DLD1 (cell line): Measurements from ENCODE around the gene HOXC6.

Source experiments
- in situ Hi-C: cut with HindIII; loops from 2 replicates; pipeline ENCODE4 v1.10.0; 2017; ENCODE audit warnings: low sequenced_read_pairs

HOXC6 gene

DNA sequence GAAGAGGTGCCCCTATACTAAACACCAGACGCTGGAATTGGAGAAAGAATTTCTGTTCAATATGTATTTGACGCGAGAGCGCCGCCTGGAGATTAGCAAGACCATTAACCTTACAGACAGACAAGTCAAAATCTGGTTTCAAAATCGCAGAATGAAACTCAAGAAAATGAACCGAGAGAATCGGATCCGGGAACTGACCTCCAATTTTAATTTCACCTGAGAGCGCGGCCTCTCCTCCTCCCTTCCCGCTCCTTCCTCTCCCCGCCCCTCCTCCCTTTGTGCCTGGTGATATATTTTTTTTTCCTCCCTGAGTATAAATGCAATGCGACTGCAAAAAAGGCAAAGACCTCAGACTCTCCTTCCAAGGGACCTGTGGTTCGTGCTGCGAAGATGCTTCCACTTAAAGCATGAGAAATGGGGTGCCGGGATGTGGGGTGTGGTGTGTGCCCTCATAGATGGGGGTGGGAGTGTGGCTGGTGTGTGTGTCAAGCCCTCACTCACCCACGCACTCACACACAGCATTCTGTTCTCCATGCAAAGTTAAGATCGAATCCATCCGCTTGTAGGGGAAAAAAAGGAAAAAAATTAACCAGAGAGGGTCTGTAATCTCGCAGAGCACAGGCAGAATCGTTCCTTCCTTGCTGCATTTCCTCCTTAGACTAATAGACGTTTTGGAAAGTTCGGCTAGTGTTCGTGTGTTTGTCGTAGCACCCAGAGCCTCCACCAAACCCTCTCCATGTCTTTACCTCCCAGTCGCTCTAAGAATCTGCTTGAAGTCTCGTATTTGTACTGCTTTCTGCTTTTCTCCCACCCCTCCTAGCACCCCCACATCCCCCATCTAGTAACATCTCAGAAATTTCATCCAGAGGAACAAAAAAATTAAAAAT is 38.8 kb upstream of the HOXC6 start:
- in situ Hi-C loops: no loop called here

DNA sequence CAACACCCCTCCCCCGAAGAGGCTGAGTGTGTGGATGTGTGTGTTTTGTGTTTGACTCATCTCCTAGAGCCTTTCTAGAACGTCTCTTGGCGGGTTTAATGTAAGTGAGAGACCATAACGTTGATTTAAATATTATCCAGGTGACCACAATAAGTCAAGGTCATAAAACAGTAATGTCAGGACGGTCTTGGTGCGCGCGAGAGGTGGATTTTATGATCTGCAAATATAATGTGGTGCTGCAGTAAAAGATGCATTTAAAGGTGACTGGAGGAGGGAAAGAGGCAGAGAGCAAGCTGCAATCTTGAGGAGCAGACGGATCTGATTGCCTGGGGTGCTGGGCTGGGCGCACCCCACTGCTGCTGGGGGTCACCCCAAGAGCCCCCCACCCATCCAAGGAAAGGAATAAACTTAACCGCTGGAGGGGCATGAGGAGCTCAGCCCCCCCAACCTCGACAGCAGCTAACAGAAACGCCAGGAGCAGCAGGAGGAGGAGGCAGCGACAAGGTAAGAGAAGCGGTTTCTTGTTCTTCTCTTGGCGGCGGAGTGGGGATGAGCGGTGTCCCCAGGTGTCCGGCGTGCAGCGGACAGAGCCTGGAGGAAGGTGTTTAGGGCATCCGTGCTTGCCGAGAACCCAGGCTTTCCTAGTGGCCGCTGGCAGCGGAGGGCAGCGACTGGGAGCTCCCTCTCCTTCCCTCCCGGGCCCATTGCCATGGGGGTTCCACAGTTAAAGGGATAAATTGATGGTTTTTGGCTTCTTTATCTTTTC is 37.7 kb upstream of the HOXC6 start:
- in situ Hi-C loops: no loop called here

DNA sequence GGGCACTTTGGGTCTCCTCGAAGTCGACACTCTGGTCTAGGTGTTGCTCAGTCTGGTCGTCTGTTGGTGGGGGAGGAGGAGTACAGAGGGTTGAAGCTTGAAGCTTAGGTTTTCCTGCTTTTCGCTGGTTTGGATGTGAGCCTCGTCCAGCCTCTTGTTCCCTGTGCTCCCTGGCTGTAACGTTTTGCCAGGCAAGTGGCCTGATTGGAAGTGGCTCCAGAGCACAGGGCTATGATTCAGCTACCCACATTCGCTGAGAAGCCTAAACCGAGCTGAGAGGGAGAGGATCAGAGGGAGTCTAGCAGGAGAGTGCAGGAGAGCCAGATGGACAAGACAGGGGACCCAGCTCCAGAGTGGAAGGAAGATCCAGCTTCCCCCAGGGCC is 37.2 kb upstream of the HOXC6 start:
- in situ Hi-C loops: no loop called here

DNA sequence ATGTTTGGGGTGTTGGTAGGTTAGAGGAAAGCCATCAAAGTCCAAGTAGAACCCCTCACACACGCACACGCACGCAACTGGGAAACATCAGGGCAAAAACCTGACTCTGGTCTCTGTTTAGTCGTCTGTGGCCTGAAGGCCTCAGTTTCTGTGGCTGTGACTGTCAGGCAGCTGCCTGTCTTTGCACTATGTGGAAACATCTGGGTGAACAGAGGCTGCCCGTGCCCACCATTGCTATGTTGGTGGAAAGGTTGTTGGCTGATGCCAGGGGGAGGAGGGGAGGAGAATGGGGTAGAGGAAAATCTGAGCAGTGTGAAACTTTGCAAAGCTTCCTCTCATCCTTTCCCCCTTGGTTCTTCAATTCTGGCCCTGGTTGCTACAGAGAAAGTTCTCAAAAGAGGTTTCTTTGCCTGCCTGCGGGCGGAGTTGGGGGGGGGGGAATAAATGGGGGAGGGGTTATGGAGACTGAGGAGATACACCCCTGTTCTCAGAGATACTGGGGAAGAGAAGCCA is 35.8 kb upstream of the HOXC6 start:
- in situ Hi-C loops: no loop called here

DNA sequence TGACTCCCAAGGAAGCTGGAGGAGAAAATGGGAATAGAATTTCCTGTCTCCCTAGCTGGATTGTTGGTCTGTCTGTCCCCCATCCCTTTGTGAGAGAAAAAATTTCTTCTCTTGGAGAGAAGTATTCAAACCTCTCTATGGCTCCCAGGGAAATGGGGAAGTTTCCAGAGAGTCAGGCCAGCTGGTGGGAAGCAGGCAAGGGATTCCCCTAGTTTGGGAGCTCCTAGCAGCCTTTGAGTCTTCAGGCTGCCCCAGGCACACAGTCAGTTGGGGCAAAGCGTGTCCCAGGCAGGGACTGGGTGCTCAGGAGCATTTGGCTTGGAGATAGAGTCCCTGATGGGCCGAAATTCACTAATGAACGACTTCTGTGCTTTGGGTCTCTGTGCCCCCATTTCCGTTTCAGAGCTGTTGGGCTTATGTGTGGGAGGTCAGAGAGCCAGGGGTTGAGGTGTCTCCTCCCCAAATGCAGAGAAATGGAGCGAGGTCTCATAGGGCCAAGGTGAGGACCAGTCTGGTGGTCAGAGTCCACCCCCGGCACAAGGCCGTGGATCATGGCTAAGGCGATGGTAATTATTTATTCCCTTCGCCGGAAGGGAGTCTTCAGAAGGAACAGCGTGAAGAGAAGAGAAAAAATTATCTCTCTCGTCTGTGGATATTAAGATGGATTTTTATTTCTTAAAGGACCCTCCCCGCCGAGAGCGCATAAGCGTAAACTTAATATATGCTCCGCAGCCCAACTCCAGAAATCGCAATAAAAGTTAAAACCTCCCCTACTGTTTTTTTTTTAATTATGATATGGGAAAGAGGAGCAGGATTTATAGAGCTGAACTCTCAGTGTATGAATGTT is 34.9 kb upstream of the HOXC6 start:
- in situ Hi-C loops: no loop called here

DNA sequence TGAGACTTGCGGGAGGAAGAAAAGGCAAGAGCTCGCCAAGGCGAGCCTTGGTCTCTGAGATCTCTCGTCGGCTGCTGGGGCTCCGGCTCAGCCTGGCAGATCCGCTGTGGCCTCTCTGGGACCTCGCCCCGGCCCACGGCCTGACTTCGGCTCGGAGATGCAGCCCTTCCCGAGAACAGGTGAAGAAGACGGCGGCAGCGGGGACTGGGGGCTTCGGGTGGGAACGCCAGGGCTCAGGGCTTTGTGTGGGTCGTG is 34.3 kb upstream of the HOXC6 start:
- in situ Hi-C loops: no loop called here

DNA sequence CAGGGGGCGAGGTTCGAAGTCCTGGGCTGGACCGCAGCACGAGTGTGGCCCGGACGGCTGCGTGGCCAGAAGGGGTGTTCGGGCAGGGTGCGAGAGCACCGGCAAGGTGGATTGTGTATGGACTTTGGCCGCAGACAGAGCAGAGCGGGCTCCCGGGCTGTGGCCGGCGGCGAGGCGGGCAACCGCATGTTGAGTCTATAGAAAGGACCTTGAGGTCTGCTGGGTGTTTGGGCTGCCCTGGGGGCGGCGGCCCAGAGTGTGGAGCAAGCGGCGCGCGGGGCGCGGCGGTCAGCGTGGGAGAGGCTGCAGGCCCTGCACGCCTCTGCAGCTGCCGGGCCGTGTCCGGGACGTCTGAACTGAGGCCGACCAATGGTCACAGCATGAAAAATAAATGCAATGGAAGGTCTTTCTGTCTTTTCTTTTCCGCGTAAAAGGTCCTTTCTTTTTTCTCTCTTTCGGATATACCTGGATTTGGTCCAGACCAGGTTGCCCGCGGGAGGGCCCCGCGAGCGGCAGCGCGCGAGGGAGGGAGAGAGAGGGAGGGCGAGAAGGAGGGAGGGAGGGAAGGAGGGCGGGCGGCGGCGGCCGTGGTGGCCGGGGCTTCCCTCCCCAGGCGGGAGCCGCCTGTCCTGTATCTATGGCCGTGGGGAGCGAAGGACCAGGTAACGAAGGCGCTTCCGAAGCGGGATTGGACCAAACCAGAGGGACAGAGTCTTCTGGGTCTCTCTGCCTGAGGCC is 33.8 kb upstream of the HOXC6 start:
- in situ Hi-C loops: no loop called here

DNA sequence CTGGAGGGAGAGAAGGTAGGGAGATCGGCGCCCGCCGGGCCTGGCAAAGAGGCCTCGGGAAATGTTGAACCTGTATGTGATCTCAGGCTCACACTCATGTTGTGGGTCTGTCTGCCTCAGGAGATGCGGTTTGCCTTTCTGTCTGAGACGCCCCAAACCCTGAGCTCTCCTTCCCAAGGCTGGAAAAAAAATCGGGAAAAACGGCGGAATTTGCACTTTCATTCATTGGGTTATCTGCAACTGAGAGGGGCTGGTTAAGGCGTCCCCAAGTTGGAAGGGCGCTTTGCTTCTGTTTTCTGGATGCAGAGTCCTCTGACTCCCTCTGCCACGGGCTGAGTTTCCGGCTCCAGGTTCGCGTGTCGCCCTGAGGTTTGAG is 33.2 kb upstream of the HOXC6 start:
- in situ Hi-C loops: no loop called here

DNA sequence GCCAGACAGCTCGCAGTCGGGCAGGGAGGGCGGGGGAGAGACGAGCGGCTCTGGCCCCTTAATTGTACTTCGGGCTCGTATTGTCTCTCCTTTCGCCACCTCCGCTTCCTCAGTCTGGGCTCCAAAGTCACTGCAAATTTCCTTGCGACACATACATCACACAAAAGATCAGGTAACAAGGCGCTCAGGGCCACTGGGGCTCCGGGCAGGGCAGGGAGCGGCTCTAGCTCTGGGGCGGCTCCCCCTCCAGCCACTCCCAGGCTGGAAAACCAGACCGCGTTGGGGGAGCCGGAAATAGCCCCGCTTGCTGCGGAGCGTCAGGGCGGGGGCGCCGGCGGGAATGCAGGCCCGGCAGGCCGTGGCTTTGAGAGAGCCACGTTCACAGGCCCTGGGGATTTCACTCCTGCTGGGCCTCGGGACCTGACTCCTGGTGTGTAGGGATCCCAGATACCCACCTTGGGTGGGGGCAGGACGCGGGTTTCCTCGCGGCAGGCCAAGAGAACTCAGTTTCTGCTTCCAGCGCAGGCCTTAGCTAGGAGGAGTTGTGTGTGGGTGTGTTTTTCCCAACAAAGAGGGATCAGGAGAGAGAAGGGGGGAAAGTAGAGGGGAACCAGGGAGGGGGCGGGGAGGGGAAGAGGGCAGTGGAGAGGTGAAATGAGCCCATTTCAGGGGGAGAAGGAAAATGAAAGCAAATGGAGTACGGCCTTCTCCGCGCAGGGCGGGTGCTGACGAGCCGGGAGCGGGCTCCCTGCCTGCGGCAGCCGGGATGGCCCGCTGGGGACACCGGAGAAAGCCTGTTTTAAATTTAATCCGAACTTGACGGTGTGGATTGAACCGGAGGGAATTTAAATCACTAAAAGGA is 32.6 kb upstream of the HOXC6 start:
- in situ Hi-C loops: no loop called here

DNA sequence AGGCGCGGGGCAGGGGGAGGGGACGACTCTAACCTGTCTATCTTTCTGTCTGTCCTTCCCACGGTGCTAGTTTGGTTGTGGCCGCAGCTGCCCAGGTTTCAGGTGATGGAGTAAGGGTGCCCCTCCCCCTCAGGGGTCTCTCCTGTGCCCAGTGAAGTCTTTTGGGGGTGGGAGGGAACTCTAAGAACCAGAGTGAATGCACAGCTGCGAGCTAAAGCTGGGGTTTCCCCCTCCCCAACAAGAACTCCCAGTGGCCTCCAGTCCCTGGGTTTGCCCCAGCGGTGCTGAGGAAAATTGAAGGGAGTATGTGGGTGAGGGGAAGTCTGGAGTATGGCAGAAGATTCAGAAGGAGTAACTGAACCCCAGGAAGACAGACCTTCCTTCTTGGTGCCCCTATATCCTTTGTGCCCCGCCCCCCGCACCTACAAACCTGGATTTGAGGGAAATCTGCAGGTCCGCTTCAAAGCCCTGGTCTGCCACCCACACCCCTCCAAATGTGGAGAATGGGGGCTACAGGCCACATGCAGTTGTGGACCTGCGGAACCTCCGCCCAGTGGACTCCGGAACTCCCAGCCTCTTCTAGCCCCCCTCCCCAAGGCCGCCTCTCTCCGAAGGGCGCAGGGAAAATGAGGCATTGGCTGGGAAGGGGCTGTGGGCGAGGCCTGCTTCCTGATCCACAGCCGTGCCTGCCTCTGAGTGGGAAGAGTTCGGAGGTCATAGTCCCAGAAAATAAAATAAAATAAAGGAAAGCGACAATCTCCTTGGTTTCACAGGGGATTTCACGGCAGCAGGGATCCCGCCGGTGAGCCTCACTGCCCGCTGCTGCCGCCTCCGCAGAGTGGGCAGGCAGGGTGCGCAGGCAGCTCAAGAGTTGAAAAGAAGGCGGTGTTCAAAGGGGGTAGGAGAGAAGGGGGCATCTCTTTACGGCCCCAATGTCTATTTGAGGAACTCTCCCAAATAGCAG is 31.7 kb upstream of the HOXC6 start:
- in situ Hi-C loops: no loop called here

DNA sequence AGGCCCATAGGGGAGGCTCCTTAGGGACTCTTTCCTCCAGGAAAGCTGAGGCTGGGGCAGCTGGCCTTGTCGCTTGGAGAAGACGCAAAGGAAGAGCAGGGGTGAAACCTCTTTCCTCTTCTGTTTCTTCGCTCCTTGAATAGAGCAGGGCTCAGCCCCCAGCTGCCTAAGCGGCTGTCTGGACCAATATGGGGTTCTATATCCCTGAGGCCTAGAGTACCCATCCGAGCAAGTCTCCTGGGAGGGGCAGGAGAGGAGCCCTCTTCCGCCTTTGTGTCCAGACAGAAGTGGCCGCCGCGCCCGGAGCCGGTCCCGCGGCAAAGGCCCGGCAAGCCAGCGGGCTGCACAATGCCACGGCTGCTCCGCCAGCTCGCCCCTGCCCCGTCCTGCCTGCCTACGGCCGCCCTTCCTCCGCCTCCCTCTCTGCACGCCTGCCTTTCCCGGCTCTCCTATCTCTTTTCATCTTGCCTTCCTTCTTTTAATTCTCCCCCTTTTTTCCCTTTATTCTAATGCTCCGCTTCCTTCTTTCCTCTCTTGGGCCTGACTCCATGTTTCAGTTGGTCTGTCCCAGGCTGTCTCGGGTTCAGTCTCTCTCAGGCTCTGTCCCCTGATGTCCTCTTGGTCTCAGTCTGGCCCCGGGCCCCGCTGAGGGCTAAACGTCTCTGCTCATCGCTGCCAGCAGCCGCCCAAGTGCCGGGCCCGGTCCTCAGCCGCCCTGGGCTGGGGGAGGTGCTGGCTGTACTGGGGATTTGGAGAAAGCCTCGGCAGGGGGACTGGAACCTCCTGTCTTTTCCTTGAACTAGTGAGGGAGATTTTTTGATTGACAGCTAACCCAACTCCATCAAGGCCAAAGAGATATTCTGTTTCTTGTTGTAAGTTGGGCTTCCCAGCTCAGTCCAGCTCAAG is 30.8 kb upstream of the HOXC6 start:
- in situ Hi-C loops: no loop called here

DNA sequence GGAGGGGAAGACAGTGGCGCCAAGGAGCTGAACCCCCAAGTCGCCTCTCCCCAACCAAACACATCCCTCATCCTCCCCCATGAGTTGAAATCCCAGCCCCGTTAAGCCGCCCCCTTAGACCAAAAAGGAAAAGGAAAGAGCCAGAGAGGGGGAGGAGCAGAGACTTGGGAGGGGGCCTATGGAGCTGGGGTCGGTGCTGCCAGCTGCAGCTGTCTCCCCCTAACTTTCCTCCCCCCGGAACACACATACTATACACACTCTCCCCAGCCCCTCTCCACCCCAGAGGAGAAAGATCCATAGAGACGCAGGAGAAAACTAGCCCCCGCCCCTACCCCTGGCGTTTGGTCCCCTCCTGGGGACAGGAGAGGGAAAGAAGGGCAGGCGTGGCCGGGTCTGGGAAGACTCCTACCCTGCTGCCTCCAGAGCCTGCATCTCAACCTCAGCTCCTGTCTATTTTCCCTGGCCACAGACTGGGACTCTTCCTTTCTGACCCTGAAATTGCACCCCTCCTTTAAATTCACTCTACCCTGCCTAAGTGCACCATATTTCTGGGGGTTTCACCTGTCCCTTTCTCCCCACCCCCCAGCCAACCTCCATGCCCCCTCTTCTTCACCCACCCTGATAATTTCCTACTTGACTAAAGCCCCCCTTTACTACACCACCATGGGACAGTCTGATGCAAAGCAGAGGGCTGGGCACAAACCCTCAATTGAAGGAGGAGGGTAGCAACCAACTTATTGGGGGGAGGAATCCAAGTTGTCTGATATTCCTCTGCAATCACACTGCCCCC is 29.9 kb upstream of the HOXC6 start:
- in situ Hi-C loops: no loop called here

DNA sequence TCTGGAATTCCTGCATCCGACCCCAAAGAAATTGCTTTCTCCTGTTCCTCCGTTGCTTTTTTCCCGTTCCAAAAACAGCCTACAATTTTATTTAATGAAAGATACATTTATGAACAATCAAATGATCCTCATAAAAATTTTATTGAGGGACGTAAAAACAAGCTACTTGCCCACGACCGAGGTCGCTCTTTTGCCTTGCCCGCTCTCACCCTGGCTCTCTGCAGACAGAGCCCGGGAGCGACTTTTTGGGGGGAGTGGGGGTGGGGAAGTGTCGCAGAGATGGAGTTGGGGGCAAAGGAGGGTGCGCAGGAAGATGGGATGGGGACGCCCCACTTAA is 29.4 kb upstream of the HOXC6 start:
- in situ Hi-C loops: no loop called here

DNA sequence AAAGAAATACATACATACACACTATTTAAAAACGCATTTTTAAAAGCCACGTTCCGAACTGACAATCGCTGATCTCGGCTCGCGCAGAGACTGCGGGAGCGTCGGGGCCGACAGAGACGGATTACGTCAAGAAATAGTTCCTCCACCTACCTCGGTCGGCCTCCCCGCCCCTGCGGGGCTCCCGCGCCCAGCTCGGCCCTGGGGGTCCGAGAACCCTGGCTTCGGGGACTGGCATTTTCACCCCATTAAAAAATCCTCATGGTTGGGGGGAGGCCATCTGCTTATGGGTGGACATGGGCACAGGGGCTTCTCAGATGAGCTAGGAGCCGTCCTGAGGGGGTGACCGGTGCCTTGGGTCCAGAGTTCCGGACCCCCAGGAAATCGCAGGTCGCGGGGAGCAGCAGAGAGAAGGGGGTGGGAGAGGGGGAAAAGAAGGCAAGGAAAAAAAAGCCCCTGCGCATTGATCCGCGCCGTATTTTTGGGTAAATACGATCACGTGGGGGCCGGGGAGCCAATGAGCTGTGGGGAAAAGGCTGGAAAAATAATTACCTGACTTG is 28.6 kb upstream of the HOXC6 start:
- in situ Hi-C loops: loop anchor here (25.0 kb wide), 1 partner anchor 213 kb away; no protein-coding TSS in a partner anchor

DNA sequence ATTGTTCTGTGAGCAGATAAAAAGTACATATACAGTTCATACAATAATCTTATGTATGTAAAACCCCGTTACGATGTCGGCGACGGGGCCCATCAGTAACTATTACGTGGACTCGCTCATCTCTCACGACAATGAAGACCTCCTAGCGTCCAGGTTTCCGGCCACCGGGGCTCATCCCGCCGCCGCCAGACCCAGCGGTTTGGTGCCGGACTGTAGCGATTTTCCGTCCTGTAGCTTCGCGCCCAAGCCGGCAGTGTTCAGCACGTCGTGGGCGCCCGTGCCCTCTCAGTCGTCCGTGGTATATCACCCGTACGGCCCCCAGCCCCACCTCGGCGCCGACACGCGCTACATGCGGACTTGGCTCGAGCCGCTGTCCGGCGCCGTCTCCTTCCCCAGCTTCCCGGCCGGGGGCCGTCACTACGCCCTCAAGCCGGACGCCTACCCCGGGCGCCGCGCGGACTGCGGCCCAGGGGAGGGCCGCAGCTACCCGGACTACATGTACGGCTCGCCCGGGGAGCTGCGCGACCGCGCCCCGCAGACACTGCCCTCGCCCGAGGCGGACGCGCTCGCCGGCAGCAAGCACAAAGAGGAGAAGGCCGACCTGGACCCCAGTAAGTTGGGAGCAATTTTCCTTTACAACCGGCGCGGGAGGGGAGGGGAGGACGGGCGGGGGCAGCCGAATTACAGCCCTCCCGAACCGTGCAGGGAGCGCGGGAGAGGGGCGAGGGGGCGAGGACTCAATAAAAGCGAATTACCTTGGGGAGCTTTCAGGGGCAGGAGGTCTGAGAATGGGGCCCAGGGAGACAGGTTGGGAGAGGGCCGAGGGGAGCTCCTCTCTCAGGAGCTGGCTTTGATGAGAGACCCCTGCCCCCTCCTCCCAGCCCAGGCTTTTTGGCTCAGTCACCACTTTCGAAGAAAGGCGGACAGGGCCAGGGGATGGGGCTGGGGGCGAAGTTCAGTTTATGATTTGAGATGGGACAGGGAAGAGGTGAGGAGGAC is 27.8 kb upstream of the HOXC6 start, which contains the start of gene HOXC9:
TSS of gene HOXC9 (plus strand) at position 46 of the 999 bp plus-strand sequence. CDS start at position 74, 28 bp downstream.
- in situ Hi-C loops: loop anchor here (25.0 kb wide), 1 partner anchor 212 kb away; no protein-coding TSS in a partner anchor
